ENCODE data around the gene TNC. TPM values are rescaled to one million over a fixed set of nuclear protein-coding genes. Genes with fewer than 3 reads are reported as not detected.

TNC gene
- total RNA-seq, 1 donor from 2014 or later = not detected

DNA sequence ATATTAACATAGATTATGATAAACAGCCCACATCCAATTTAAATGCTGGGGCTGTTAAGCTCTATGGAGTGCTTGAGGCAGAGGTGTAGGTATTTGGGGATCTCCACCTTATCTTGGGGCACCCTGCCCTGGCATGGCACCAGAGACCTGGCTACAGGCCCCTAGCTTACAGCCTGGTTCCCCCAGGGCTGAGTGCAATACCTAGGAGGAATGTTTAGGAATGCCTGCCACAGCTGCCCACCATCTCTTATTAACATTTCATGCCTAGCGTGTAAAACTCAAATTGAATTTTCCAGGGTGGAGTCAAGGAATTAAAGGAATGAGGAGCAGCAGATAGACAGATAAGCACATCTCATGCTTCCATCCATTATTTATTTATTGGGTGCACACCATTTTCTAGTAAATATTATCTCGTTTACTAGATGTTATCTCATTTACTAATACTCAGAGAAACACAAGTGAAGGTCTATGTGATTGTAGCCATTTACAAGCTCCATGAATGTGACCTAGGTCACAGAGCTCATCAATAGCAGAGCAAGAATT is 131.9 kb downstream of the TNC start:
- ChIA-PET POLR2A (no interaction called here), CTCF (no interaction called here)
- ATAC-seq (ENCODE audit: low read depth) (no peak), DNase-seq (no peak)
- Mint-ChIP-seq H3K9me3 (no peaks in the 10 kb centered on the region), H3K36me3 (ENCODE audit: low read depth) (no peaks in the 10 kb centered on the region), H3K27ac (peak overlapping the region; percentile 4), H3K27me3 (no peaks in the 10 kb centered on the region), H3K4me1 (peaks cover 16% of the 10 kb centered on the region), H3K4me3 (no peak overlapping the region)
- TF ChIP-seq, protein P1, sequence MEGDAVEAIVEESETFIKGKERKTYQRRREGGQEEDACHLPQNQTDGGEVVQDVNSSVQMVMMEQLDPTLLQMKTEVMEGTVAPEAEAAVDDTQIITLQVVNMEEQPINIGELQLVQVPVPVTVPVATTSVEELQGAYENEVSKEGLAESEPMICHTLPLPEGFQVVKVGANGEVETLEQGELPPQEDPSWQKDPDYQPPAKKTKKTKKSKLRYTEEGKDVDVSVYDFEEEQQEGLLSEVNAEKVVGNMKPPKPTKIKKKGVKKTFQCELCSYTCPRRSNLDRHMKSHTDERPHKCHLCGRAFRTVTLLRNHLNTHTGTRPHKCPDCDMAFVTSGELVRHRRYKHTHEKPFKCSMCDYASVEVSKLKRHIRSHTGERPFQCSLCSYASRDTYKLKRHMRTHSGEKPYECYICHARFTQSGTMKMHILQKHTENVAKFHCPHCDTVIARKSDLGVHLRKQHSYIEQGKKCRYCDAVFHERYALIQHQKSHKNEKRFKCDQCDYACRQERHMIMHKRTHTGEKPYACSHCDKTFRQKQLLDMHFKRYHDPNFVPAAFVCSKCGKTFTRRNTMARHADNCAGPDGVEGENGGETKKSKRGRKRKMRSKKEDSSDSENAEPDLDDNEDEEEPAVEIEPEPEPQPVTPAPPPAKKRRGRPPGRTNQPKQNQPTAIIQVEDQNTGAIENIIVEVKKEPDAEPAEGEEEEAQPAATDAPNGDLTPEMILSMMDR (IDR thresholded peaks at IDR 0.05) = no peak
- intact Hi-C loops (cut with micrococcal nuclease) = no loop called here

GRCh38 chr9:114981063-114981462 is 136.9 kb downstream of the TNC start:
- no peak for DNase-seq
- no peaks in the 10 kb centered on the region for H3K4me1 Mint-ChIP-seq
- TF ChIP-seq, protein P1 (IDR thresholded peaks at IDR 0.05) = no peak
- H3K9me3 Mint-ChIP-seq = peaks cover 5% of the 10 kb centered on the region
- no peak overlapping the region for H3K4me3 Mint-ChIP-seq
- peaks cover 7% of the 10 kb centered on the region for H3K27me3 Mint-ChIP-seq
- H3K27ac Mint-ChIP-seq = no peak overlapping the region
- intact Hi-C loops (cut with micrococcal nuclease) = no loop called here
- ChIA-PET CTCF (no interaction called here), POLR2A (no interaction called here)
- H3K36me3 Mint-ChIP-seq (ENCODE audit: low read depth) = no peaks in the 10 kb centered on the region
- ATAC-seq (ENCODE audit: low read depth) = no peak

DNA sequence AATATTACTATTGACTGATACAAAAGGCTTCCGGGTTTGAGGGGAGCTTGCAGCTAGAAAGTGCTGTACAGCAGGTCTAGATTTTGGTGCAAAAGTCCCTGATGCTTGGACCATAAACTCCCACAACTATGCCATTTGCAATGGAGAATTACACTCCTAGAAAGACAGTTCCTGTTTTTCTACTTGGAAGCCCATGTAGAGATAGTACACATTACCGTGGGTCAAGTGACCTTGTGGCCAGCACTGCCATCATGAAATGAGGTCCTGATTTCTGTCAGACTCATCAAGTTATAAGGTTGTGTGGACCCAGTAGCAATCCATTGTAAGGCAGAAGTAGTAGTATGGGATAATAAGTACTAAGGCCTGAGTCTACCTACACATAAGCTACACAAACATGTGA is 144.7 kb downstream of the TNC start:
- H3K27me3 Mint-ChIP-seq = peaks cover 3% of the 10 kb centered on the region
- H3K9me3 Mint-ChIP-seq = no peaks in the 10 kb centered on the region
- no peaks in the 10 kb centered on the region for H3K36me3 Mint-ChIP-seq (ENCODE audit: low read depth)
- ChIA-PET CTCF (no interaction called here), POLR2A (no interaction called here)
- DNase-seq (no peak), ATAC-seq (ENCODE audit: low read depth) (no peak)
- TF ChIP-seq, protein P1 (IDR thresholded peaks at IDR 0.05) = no peak
- no peak overlapping the region for H3K27ac Mint-ChIP-seq
- H3K4me3 Mint-ChIP-seq = no peak overlapping the region
- intact Hi-C loops (cut with micrococcal nuclease) = no loop called here
- H3K4me1 Mint-ChIP-seq = peaks cover 4% of the 10 kb centered on the region

DNA sequence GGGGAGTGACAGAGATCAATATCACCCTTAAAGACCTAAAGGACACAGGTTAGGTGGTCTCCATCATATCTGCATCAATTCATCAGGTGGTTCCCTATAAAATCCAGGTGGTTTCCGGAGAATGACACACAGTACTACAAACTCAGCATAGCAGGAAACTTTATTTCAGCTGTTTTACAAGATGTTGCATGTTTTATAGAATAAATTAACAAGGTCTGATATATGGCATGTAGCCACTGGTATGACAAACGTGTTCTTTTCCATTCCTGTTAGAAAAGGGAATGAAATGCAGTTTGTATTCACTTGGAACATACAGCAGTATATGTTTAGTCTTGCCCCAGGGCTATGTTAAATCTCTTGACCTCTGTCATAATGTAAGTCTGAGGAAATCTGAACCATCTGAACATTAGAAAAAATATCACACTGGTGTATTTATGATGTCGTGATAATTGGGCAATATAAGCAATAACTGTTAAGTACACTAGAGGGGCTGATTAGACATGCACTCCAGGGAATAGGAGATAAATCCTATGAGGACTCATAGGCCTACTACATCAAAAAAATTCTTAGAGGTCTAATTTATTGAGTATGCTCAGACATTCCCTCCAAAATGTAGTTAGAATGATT is 145.3 kb downstream of the TNC start:
- TF ChIP-seq, protein P1 (IDR thresholded peaks at IDR 0.05) = no peak
- Mint-ChIP-seq H3K9me3 (no peaks in the 10 kb centered on the region), H3K36me3 (ENCODE audit: low read depth) (no peaks in the 10 kb centered on the region), H3K27ac (no peak overlapping the region), H3K4me3 (no peak overlapping the region), H3K4me1 (peaks cover 4% of the 10 kb centered on the region), H3K27me3 (peaks cover 3% of the 10 kb centered on the region)
- ATAC-seq (ENCODE audit: low read depth) (no peak), DNase-seq (no peak)
- intact Hi-C loops (cut with micrococcal nuclease) = no loop called here
- ChIA-PET POLR2A (no interaction called here), CTCF (no interaction called here)

Other genes starting within 250 kb of the TNC start
- gene TNFSF8, start 187.6 kb downstream of the TNC start, total RNA-seq = 0.69 and 1.0 TPM in 2 replicates